HepG2 (cell line): ENCODE results near the gene UBE2N. TPM values are rescaled to one million over a fixed set of nuclear protein-coding genes. Genes with fewer than 3 reads are reported as not detected.

Experiments
- ATF1 ChIP-seq: IDR thresholded peaks from 2 replicates; pipeline ENCODE4 v1.6.1; 2016; ENCODE audit warnings: mild to moderate bottlenecking, control low read depth
- E2F1 ChIP-seq: sonication (generic); formaldehyde crosslinking; IDR thresholded peaks from 2 replicates; pipeline ENCODE4 v1.5.0; 2020; ENCODE audit warnings: missing genetic modification reagents
- ELF3 ChIP-seq: IDR thresholded peaks from 2 replicates; pipeline ENCODE4 v1.6.1; 2016; ENCODE audit warnings: missing genetic modification reagents, missing compliant biosample characterization
- ETS1 ChIP-seq: sonication (generic); formaldehyde crosslinking; IDR thresholded peaks from 2 replicates; pipeline ENCODE4 v1.4.0; 2020; ENCODE audit warnings: missing genetic modification reagents
- FOXK2 ChIP-seq: fragments of 450-650 bp; IDR thresholded peaks from 2 replicates; pipeline ENCODE4 v1.6.1; 2016
- GABPA ChIP-seq, 2 experiments: IDR thresholded peaks; 2 replicates each; pipeline ENCODE4 v1.6.1; 2011 to 2016; ENCODE audit warnings: low read depth in 2 of 2, low read length in 1 of 2, missing biosample characterization in 1 of 2, missing genetic modification characterization in 1 of 2
- IRF1 ChIP-seq: sonication (generic); formaldehyde crosslinking; IDR thresholded peaks from 2 replicates; pipeline ENCODE4 v1.4.0; 2020; ENCODE audit warnings: low read depth, mild to moderate bottlenecking, missing genetic modification reagents
- JDP2 ChIP-seq: sonication (generic); formaldehyde crosslinking; IDR thresholded peaks from 2 replicates; pipeline ENCODE4 v1.8.1; 2022; ENCODE audit warnings: missing genetic modification reagents, borderline replicate concordance
- MAF1 ChIP-seq: sonication (generic); formaldehyde crosslinking; IDR thresholded peaks from 2 replicates; pipeline ENCODE4 v1.5.0; 2020; ENCODE audit warnings: missing genetic modification reagents, borderline replicate concordance
- MBD4 ChIP-seq: IDR thresholded peaks from 2 replicates; pipeline ENCODE4 v1.6.1; 2012; ENCODE audit warnings: low read length, inconsistent platforms, borderline replicate concordance
- MTA1 ChIP-seq: sonication (generic); formaldehyde crosslinking; IDR thresholded peaks from 2 replicates; pipeline ENCODE4 v1.4.0; 2020; ENCODE audit warnings: missing genetic modification reagents, mild to moderate bottlenecking, borderline replicate concordance
- NR2C2 ChIP-seq: sonication (generic); formaldehyde crosslinking; IDR thresholded peaks from 2 replicates; pipeline ENCODE4 v1.4.0; 2020; ENCODE audit warnings: missing genetic modification reagents, mild to moderate bottlenecking, moderate library complexity, borderline replicate concordance
- TEF ChIP-seq: sonication (generic); formaldehyde crosslinking; IDR thresholded peaks from 2 replicates; pipeline ENCODE4 v1.5.0; 2020; ENCODE audit warnings: missing genetic modification reagents
- TMF1 ChIP-seq: sonication (generic); formaldehyde crosslinking; IDR thresholded peaks from 2 replicates; pipeline ENCODE4 v1.8.1; 2022; ENCODE audit warnings: low read depth, missing genetic modification reagents
- TRAFD1 ChIP-seq: sonication (generic); formaldehyde crosslinking; IDR thresholded peaks from 2 replicates; pipeline ENCODE4 v1.5.1; 2020; ENCODE audit warnings: missing genetic modification reagents, mild to moderate bottlenecking, borderline replicate concordance
- ZNF274 ChIP-seq: sonication (generic); formaldehyde crosslinking; IDR thresholded peaks from 2 replicates; pipeline ENCODE4 v1.5.1; 2020; ENCODE audit warnings: mild to moderate bottlenecking, missing genetic modification reagents
- ZNF296 ChIP-seq: sonication (generic); formaldehyde crosslinking; conservative IDR thresholded peaks from 2 replicates; pipeline ENCODE4 v1.5.0; 2020; ENCODE audit warnings: mild to moderate bottlenecking, missing genetic modification reagents
- ZNF33A ChIP-seq: sonication (generic); formaldehyde crosslinking; IDR thresholded peaks from 2 replicates; pipeline ENCODE4 v1.5.1; 2020; ENCODE audit warnings: missing genetic modification reagents, mild to moderate bottlenecking, moderate library complexity, borderline replicate concordance
- ZNF580 ChIP-seq: IDR thresholded peaks from 2 replicates; pipeline ENCODE4 v1.6.1; 2016; ENCODE audit warnings: low read depth, borderline replicate concordance
- ZUFSP ChIP-seq: sonication (generic); formaldehyde crosslinking; IDR thresholded peaks from 2 replicates; pipeline ENCODE4 v1.9.0; 2021; ENCODE audit warnings: missing genetic modification reagents, mild to moderate bottlenecking, borderline replicate concordance
- polyA plus RNA-seq, 8 experiments: library from polyadenylated mRNA; depleted of rRNA in 3 of 8; stranded (reverse) in 7 of 8; unstranded in 1 of 8; fragments of >200 nt; fragmentation: Illumina TruSeq in 4 of 8; extraction: Trizol in 4 of 8; gene quantifications; 2 replicates each; pipeline versions ENCODE4 v1.2.1 to v1.2.3, GENCODE V29; 2011 to 2016; ENCODE audit warnings: low read depth in 4 of 8, missing spikeins in 1 of 8, mixed read lengths in 1 of 8; ENCODE audit not compliant: insufficient read depth in 1 of 8
- total RNA-seq, 5 experiments: library from RNA; depleted of rRNA; stranded (reverse); fragments of >200 nt; fragmentation: Illumina TruSeq; extraction: Trizol; gene quantifications; 2 replicates each; pipeline ENCODE4 v1.2.3, GENCODE V29; 2016; ENCODE audit warnings: low read depth in 1 of 5

UBE2N gene
- total and polyA plus RNA-seq, 2 of the 13 experiments (the other 11 are each of a cell fraction or from before 2014, with no cell fraction given) = 188 to 197 TPM

GRCh38 chr12:93441617-93442410 is at the start of gene UBE2N (continued):
- TF ChIP-seq ATF1 (CRISPR knock-in tag) = peak; percentile 34; the same call in 1 of the 2 replicates
- no peak for TF ChIP-seq ZUFSP
- no peak for TF ChIP-seq JDP2 (CRISPR knock-in tag)
- peak; percentile 86 for TF ChIP-seq GABPA (IDR thresholded peaks at IDR 0.05; ENCODE audit: low read depth, low read length)
- peak; percentile 91 for TF ChIP-seq GABPA (CRISPR knock-in tag; IDR thresholded peaks at IDR 0.05; ENCODE audit: low read depth)
- TF ChIP-seq ZNF580 (CRISPR knock-in tag) = peak; percentile 67; the same call in 1 of the 2 replicates
- no peak for TF ChIP-seq FOXK2
- TF ChIP-seq ZNF33A (CRISPR knock-in tag) = peak; percentile 57; the same call in 1 of the 2 replicates
- 0 out of 2 replicates have a peak, but pooled peaks have one; percentile 34 for TF ChIP-seq IRF1 (CRISPR knock-in tag)
- peak; percentile 61 for TF ChIP-seq ETS1
- TF ChIP-seq ZNF296 (CRISPR knock-in tag) = no peak
- peak; percentile 86 for TF ChIP-seq E2F1 (CRISPR knock-in tag)
- TF ChIP-seq ZNF274 (CRISPR knock-in tag) = peak; percentile 82
- peak; percentile 89; the same call in 1 of the 2 replicates for TF ChIP-seq TRAFD1 (CRISPR knock-in tag)
- TF ChIP-seq MTA1 (CRISPR knock-in tag) = peak; percentile 83; the same call in 1 of the 2 replicates
- TF ChIP-seq TEF (CRISPR knock-in tag) = no peak
- TF ChIP-seq TMF1 (CRISPR knock-in tag) = peak; percentile 60; the same call in 1 of the 2 replicates
- peak; percentile 93 for TF ChIP-seq NR2C2
- TF ChIP-seq MAF1 (CRISPR knock-in tag) = peak; percentile 14; the same call in 1 of the 2 replicates
- no peak for TF ChIP-seq MBD4
- TF ChIP-seq ELF3 = peak; percentile 68
